CMK (cell line): Measurements from ENCODE around the gene IGHMBP2.
"Not testable (repeated sequence)": the region's sequence is repeated elsewhere in the genome, so short reads cannot be mapped to it uniquely, and the experiment has no call there.

Source experiments
- DNase-seq: peaks from one replicate; pipeline ENCODE4 v3.0.0-alpha.2; 2010; ENCODE audit warnings: low read depth

Gene IGHMBP2

GRCh38 chr11:68963779-68964178 is 60.1 kb downstream of the IGHMBP2 start:
- no peak for DNase-seq

DNA sequence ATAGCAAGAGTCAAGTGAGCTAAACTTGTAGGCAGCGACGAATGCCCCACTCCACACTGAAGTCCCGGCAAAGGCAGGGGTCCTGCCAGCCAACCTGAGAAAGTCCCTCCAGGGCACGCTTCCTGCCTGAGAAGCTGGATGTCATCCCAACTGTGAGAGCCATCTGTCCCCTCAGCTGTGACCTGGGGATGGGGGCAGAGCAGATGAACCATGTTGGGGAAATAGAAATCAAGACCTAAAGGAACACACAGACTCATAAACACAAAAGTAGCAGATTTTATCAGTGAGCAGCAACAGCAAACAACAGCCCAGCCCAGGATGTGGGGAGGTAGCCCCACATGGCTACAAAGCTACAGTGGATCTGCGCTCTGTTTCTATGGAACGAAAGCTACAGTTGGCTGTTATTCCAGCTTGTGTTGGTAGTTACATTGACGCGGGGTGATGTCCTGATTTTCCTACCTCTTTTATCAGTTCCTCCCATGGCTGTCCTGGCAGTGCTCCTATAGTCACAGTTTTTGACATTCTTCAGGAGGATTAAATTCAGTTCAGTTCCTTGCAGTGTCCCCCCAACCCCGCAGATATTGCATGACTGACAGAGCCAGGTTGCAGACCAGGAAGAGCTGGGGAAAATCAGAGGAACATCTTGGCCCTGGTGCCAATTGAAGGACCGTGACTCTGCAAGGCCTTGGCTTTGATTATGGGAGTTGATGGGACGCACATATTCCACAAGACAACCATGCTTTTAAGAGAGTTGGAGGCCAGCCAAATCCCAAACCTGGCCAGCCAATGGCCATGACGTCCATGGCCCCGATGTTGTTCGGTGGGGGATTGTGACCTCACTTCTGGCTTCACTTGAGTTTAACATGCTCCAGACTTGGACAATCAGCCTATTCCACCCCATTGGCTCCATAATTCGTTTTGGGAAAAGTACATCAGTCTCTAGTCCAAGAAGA is 62.5 kb downstream of the IGHMBP2 start:
- DNase-seq = no peak

GRCh38 chr11:68966894-68967780 is 63.4 kb downstream of the IGHMBP2 start:
- DNase-seq = no peak

GRCh38 chr11:68968306-68969250 is 64.9 kb downstream of the IGHMBP2 start:
- no peak for DNase-seq

DNA sequence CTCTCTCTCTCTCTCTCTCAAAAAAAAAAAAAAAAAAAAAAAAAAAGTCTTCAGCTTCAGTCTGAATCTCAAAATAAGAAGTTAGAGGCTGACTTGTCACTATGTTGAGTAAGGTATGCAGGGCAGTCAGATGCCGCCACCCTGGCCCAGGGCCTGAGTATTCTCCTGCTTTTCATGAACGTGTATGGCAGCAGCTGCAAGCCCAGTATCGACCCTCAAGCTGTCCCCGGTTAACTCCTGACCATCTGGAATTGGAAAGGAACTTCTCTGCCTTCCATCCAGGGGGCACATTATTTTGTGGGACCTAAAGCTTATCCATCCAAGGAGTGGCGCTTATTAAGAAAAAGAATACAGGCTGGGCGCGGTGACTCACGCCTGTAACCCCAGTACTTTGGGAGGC is 65.7 kb downstream of the IGHMBP2 start:
- DNase-seq = no peak

DNA sequence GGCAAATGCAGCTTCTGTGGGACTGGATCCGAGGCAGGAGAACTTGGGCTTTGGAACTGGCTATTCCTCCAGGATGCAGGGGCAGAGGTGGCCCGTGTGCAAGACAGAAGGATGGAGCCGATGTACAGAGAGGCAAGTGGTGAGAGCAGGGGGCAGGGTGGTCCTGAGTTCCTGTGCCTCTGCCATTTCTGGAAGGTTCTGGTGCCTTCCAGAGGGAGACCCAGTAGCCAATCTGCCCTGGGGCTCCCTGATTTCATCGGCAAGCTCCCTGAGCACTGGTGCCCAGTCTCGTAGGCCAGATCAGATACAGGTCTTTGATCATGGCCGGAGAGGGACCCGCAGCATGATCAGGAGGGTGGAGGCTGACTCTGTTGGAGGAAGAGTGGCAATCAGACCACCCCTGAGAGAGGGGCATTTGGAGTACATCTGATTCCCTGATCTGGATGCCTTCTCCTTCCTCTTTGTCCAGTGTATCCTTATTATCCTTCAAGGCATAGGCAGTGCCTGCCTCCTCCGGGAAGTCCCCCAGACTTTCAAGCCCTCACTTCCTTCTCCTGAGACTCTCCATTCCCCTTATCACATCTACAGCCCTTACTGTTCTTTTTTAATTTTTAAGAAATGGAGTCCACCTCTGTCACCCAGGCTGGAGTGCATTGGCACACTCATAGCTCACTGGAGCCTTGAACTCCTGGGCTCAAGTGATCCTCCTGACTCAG is 67.4 kb downstream of the IGHMBP2 start:
- no peak for DNase-seq

- DNase-seq = no peak
These were observed 69.5 kb downstream of the IGHMBP2 start for GRCh38 chr11:68973219-68973618.

GRCh38 chr11:68973706-68974105 is 70.0 kb downstream of the IGHMBP2 start:
- not testable (repeated sequence) for DNase-seq

DNA sequence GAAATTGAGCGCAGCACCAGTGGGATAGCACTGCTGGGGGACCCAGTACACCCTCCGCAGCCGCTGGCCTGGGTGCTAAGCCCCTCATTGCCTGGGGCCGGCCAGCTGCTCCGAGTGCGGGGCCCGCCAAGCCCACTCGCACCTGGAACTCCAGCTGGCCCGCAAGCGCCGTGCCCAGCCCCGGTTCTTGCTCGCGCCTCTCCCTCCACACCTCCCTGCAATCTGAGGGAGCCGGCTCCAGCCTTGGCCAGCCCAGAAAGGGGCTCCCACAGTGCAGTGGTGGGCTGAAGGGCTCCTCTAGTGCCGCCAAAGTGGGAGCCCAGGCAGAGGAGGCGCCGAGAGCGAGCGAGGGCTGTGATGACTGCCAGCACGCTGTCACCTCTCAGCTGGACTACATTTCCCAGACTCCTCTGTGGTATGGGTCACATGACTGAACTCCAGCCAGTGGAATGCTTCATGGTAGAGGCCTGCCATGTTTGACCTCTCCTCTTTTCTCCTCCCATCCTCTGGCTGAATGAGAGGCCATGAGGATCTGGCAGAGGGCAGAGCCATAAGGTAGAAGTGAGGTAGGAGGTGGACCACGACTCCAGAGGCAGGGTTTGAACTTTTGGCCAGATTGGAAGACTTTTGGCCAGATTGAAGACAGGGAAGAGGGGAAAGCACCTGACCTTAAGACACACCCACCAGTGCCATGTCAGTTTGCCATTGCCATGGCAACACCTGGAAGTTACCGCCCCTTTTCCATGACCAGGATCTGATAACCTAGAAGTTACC is 70.9 kb downstream of the IGHMBP2 start:
- DNase-seq = peak; percentile 26

GRCh38 chr11:68976095-68976494 is 72.4 kb downstream of the IGHMBP2 start:
- DNase-seq = no peak

GRCh38 chr11:68976563-68976962 is 72.9 kb downstream of the IGHMBP2 start:
- no peak for DNase-seq

DNA sequence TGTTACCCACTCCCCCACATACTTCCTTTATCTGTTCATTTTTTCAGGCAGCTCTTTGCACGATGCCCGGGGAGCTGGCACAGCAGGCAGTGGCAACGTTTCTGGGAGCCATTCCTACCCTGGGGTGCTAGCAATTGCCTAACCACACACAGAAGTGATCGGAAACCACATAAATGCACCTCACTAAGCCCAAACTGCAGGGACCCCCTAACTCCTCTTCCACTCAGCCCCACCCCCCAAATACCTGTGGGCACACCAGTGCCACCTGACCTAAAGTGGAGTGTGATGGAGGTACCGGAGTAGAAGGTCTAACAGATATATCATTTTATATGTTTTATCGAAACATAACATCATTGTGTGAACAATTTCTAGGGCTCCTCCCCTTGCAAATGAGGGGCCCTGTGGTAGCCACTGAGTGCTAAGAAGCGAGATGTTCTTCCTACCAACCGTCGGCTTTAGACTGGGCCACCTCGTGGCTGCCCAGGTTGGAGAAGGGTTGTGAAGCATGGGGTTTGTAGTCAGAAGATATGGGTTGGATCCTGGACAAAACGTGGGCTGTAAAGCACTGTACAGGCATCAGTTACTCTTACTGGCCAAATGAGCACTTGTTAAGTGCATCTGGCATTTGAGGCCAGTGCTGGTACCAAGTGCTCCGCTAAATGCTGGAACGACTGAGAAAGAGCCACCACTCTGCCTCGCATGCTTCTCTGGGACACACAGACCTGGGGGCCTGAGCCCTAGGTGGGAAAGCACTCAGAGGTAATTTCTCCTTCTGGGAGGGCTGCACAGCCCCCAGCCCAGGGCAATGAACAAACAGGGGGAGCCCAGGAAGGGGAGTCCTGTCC is 74.3 kb downstream of the IGHMBP2 start:
- DNase-seq = no peak

DNA sequence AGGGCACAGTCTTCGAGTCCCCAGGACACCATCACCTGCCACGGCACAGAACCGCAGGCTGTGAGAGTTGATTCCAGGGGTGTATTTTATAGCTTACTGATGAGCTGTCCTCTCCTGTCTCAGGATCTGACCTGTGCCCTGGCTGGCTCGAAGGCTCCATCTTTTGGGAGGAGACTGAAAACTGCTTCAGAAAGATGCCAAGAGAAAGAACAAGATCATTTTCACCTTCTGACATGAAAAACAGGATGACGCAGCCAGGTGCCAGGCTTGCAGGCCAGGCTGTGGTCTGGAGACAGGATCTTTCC is 74.9 kb downstream of the IGHMBP2 start:
- DNase-seq = no peak

GRCh38 chr11:68978931-68979594 is 75.4 kb downstream of the IGHMBP2 start:
- DNase-seq = no peak

DNA sequence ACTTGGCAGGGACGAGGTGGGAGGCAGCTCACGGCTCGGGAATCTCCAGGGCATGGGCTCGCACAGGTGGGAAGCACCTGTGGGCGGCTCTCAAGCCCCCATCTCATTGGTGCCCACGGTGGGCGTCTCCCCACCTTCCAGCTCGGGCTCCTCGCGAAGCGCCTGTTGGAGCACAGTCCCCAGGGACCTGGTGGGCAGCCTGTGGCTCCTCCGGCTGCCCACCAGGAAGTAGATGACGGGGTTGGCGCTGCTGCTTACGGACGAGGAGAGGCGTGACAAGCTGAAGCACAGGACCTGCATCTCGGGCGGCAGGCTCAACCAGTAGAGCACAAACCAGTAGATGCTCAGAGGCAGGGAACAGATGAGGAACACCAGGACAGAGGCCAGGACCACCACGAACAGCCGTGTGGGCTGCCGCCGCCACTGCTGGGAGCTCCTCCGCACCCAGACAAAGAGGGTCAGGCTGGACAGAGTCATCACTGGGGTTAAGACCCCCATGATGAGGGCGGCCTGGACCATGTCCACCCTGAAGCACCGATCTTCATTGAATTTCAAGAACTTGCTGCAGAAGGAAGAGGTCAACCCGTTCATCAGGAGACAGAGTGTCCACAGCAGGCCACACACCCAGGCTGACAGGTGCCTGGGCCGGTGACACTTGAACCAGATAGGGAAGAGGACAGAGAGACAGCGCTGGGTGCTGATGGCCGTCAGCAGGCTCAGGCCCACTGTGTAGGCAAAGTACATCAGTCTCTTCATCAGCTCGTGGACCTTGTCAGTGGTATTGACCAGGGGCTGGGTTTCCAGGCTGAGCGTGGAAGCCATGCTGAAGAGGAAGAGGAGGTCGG is 76.5 kb downstream of the IGHMBP2 start:
- no peak for DNase-seq

DNA sequence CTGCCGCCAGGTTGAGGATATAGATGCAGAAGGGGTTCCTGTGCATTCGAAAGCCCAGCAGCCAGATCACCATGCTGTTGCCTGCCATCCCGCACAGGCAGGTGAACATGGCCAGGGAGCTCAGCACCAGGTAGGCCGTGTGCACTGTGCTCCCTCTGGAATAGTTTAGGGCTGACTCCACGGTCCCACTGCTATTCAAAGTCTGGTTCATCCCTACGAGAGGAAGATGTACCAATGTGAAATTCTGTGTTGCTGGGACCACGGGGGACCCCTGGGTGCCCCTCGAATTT is 77.0 kb downstream of the IGHMBP2 start, which contains the start of gene MRGPRD:
MRGPRD (minus strand) TSS at position 211 of the 290 bp plus-strand sequence; CDS start at position 211, 0 bp downstream.
- DNase-seq = no peak

DNA sequence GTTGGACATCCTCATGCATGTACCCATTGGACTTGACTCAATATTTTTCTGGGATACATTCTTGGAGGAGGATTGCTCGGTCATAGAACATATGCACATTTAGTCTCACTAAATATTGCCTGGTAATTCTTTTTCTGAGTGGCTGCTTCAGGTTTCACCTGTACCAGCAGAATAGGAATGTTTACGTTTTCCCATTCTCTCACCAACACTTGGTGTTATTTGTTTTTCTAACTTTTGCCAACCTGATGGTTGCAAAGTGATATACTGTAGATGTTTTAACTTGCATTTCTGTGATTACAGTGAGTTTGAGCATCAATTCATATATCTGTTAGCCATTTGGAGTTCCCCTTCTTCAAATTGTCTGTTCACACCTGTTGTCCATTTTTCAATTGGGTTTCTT is 78.4 kb downstream of the IGHMBP2 start:
- DNase-seq = no peak

GRCh38 chr11:68983801-68984200 is 80.1 kb downstream of the IGHMBP2 start:
- no peak for DNase-seq
